Right cardiac atrium (tissue), 5 donors: ENCODE data around the gene SFMBT2. TPM values are rescaled to one million over a fixed set of nuclear protein-coding genes. Genes with fewer than 3 reads are reported as not detected.

Experiments used
- ATAC-seq, 2 donors: fragments of 200-7000 bp; cut with Tn5 transposase; one replicate each; pipeline versions ENCODE4 v1.8.0 to v1.9.1; 2020; ENCODE audit warnings: moderate library complexity in 2 of 2, mild to moderate bottlenecking in 1 of 2
- DNase-seq, 3 donors: peaks; one replicate each; pipeline ENCODE4 v3.0.0-alpha.2; 2020
- H3K27ac ChIP-seq: one replicate; pipeline ENCODE4 v1.5.1; 2013; ENCODE audit warnings: mild to moderate bottlenecking, low read length, control low read depth, moderate library complexity
- H3K27me3 ChIP-seq: one replicate; pipeline ENCODE4 v1.6.1; 2013; ENCODE audit not compliant: control insufficient read depth, insufficient read depth
- H3K4me1 ChIP-seq: one replicate; pipeline ENCODE4 v1.6.1; 2013; ENCODE audit warnings: low read length; ENCODE audit not compliant: control insufficient read depth, insufficient read depth
- H3K4me3 ChIP-seq: one replicate; pipeline ENCODE4 v1.5.1; 2013; ENCODE audit warnings: low read length, control low read depth
- H3K9me3 ChIP-seq: one replicate; pipeline ENCODE4 v1.6.1; 2013; ENCODE audit warnings: low read length; ENCODE audit not compliant: control insufficient read depth
- WGBS: extraction: QIAGEN DNeasy Blood & Tissue Kit; methylation state at CpG from one replicate; pipeline ENCODE4 v1.1.7; 2013; 5-methylcytosine and 5-hydroxymethylcytosine counted together
- intact Hi-C, 4 donors: fragments of 100-400 bp; cut with DNase I; formaldehyde crosslinking; loops; one replicate each; pipeline versions ENCODE4 v1.11.0 to v1.14.0; 2022 to 2023
- polyA plus RNA-seq: library from polyadenylated mRNA; stranded (reverse); fragments of 200-250 nt; gene quantifications from one replicate; pipeline ENCODE4 v1.2.3, GENCODE V29; 2013
- total RNA-seq, 4 donors: library from RNA; stranded (reverse); fragmentation: NEBNext Ultra II Directional; extraction: Animal tissue kit (Norgen Biotek cat#: 25700); gene quantifications; one replicate each; pipeline ENCODE4 v1.2.1, GENCODE V29; 2021
- donor health status: healthy with polysubstance abuse.
- donor health status: DM: no; HTN: yes; CAD: no.
- donor health status: DM: no; HTN: no; CAD: no.
- donor health status: DM: no; HTN: yes; CAD: no; lungs with severe emphysema.
- donor health status: DM: yes; HTN: yes; CAD: no.

SFMBT2 gene
- total and polyA plus RNA-seq, 5 donors, result 3.3 to 12.9 (median 11.9) TPM

GRCh38 chr10:7385114-7385513, 25.7 kb downstream of the SFMBT2 start:
- Histone ChIP-seq H3K9me3 (no peaks in the 10 kb centered on the region), H3K27me3 (no peaks in the 10 kb centered on the region), H3K4me3 (no peak overlapping the region), H3K27ac (no peak overlapping the region), H3K4me1 (peaks cover 6% of the 10 kb centered on the region)
- 68% methylated on average over 7 of the region's 7 CpGs for WGBS
- ATAC-seq (no peak), DNase-seq (no peak)
- intact Hi-C loops, result no loop called here

GRCh38 chr10:7383442-7383841, 27.4 kb downstream of the SFMBT2 start:
- ATAC-seq (no peak), DNase-seq (no peak)
- intact Hi-C loops, result no loop called here
- peaks cover under 1% of the 10 kb centered on the region for H3K4me1 ChIP-seq
- no peak overlapping the region for H3K27ac ChIP-seq
- no peaks in the 10 kb centered on the region for H3K27me3 ChIP-seq
- no peak overlapping the region for H3K4me3 ChIP-seq
- no peaks in the 10 kb centered on the region for H3K9me3 ChIP-seq
- WGBS, result 67% methylated on average over 7 of the region's 7 CpGs

- no peak for ATAC-seq
- intact Hi-C loops, result no loop called here
- no peaks in the 10 kb centered on the region for H3K9me3 ChIP-seq
- DNase-seq, result no peak
- WGBS, result 82% methylated on average over 5 of the region's 5 CpGs
- no peaks in the 10 kb centered on the region for H3K4me1 ChIP-seq
- no peak overlapping the region for H3K4me3 ChIP-seq
- no peaks in the 10 kb centered on the region for H3K27me3 ChIP-seq
- H3K27ac ChIP-seq, result no peak overlapping the region
Observed at GRCh38 chr10:7380704-7381241, 30.1 kb downstream of the SFMBT2 start.

- Histone ChIP-seq H3K27ac (no peak overlapping the region), H3K4me3 (no peak overlapping the region), H3K27me3 (no peaks in the 10 kb centered on the region), H3K9me3 (no peaks in the 10 kb centered on the region), H3K4me1 (no peaks in the 10 kb centered on the region)
- DNase-seq (no peak), ATAC-seq (peak in 1 of 2 donors; percentile 15)
- intact Hi-C loops, result no loop called here
- WGBS, result 94% methylated on average over 8 of the region's 8 CpGs
Observed at GRCh38 chr10:7378602-7379403, 32.0 kb downstream of the SFMBT2 start.

- Histone ChIP-seq H3K4me1 (no peaks in the 10 kb centered on the region), H3K9me3 (no peaks in the 10 kb centered on the region), H3K4me3 (no peak overlapping the region), H3K27ac (no peak overlapping the region), H3K27me3 (no peaks in the 10 kb centered on the region)
- ATAC-seq (no peak), DNase-seq (no peak)
- intact Hi-C loops, result no loop called here
- WGBS, result 96% methylated on average over 7 of the region's 7 CpGs
Observed at GRCh38 chr10:7377614-7378248, 33.1 kb downstream of the SFMBT2 start.

GRCh38 chr10:7374795-7375194, 36.0 kb downstream of the SFMBT2 start:
- Histone ChIP-seq H3K27me3 (no peaks in the 10 kb centered on the region), H3K27ac (no peak overlapping the region), H3K4me3 (no peak overlapping the region), H3K9me3 (no peaks in the 10 kb centered on the region), H3K4me1 (no peaks in the 10 kb centered on the region)
- ATAC-seq (no peak), DNase-seq (no peak)
- intact Hi-C loops, result no loop called here
- WGBS, result 87% methylated on average over 5 of the region's 5 CpGs

GRCh38 chr10:7373039-7373438, 37.8 kb downstream of the SFMBT2 start:
- no peak for DNase-seq
- Histone ChIP-seq H3K27me3 (no peaks in the 10 kb centered on the region), H3K4me3 (no peak overlapping the region), H3K27ac (no peak overlapping the region), H3K9me3 (no peaks in the 10 kb centered on the region), H3K4me1 (no peaks in the 10 kb centered on the region)
- 91% methylated on average over 6 of the region's 6 CpGs for WGBS
- intact Hi-C loops, result no loop called here
- no peak for ATAC-seq

- H3K9me3 ChIP-seq, result no peaks in the 10 kb centered on the region
- DNase-seq (no peak), ATAC-seq (peak; percentile 41 to 47)
- H3K27me3 ChIP-seq, result no peaks in the 10 kb centered on the region
- H3K4me3 ChIP-seq, result no peak overlapping the region
- intact Hi-C loops, result no loop called here
- WGBS, result 64% methylated on average over 8 of the region's 8 CpGs
- no peak overlapping the region for H3K27ac ChIP-seq
- H3K4me1 ChIP-seq, result no peaks in the 10 kb centered on the region
Observed at GRCh38 chr10:7372504-7372903, 38.3 kb downstream of the SFMBT2 start.

GRCh38 chr10:7370511-7370910, 40.3 kb downstream of the SFMBT2 start:
- no peaks in the 10 kb centered on the region for H3K4me1 ChIP-seq
- H3K27me3 ChIP-seq, result no peaks in the 10 kb centered on the region
- H3K4me3 ChIP-seq, result no peak overlapping the region
- H3K9me3 ChIP-seq, result no peaks in the 10 kb centered on the region
- H3K27ac ChIP-seq, result no peak overlapping the region
- DNase-seq, result no peak
- no peak for ATAC-seq
- WGBS, result 95% methylated on average over 7 of the region's 7 CpGs
- intact Hi-C loops, result no loop called here

- intact Hi-C loops, result no loop called here
- Histone ChIP-seq H3K27ac (no peak overlapping the region), H3K27me3 (no peaks in the 10 kb centered on the region), H3K4me1 (no peaks in the 10 kb centered on the region), H3K9me3 (no peaks in the 10 kb centered on the region), H3K4me3 (no peak overlapping the region)
- 90% methylated on average over 11 of the region's 11 CpGs for WGBS
- ATAC-seq (peak in 1 of 2 donors; percentile 53), DNase-seq (no peak)
Observed at GRCh38 chr10:7365027-7365745, 45.6 kb downstream of the SFMBT2 start.

- H3K4me3 ChIP-seq, result no peak overlapping the region
- DNase-seq, result no peak
- no peaks in the 10 kb centered on the region for H3K27me3 ChIP-seq
- intact Hi-C loops, result no loop called here
- no peaks in the 10 kb centered on the region for H3K9me3 ChIP-seq
- 83% methylated on average over 6 of the region's 6 CpGs for WGBS
- H3K27ac ChIP-seq, result no peak overlapping the region
- H3K4me1 ChIP-seq, result no peaks in the 10 kb centered on the region
- no peak for ATAC-seq
Observed at GRCh38 chr10:7364474-7364873, 46.4 kb downstream of the SFMBT2 start.
